NOMO-1 (cell line): Measurements from ENCODE around the gene TMEM123.

Experiments used
- DNase-seq, 2 experiments: peaks; one replicate each; lab custom pipeline; 2025; ENCODE audit not compliant: unreplicated experiment in 2 of 2; lab: John Stamatoyannopoulos, UW

TMEM123 gene, protein sequence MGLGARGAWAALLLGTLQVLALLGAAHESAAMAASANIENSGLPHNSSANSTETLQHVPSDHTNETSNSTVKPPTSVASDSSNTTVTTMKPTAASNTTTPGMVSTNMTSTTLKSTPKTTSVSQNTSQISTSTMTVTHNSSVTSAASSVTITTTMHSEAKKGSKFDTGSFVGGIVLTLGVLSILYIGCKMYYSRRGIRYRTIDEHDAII

DNA sequence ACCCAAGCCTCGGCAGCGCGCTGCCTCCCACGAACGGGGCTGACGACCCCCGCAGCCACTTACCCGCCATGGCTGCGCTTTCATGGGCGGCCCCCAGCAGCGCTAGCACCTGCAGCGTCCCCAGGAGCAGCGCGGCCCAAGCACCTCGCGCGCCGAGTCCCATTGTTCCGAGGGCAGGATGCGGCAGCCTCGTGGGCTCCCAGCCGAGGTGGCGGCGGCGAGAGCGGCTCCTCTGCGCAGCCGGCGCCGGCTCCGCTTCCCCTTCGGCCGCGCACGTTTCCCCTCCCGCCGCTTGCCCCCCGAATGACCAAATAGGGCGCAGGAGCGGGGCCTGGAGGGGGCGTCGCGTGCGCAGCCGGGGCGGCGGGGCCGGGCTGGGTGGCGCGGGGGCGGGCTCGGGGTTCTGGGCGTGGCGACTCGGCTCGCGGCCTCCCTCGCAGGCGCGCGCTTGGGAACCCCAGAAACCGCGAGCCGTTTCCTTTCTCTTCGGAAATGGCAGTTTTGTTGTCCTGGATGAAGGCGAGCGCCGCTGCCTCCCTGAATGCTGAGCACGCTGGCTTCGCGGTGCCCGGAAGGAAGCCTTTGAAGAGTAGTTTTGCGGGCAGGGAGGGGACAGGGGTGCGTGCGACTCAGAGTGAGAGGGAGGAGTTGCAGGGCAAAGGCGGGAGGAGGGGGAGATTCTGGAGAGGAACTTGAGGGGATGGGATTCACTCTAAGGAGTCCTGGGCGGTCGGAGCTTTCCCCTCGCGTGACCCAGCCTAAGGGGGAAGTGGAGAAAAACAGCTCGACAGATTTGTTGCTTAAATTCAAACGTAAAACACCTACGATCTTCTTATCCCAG, at the start of gene TMEM123:
Gene TMEM123 (minus strand): TSS at position 305 of the 841 bp plus-strand sequence. CDS start 142 bp downstream, at position 163.
- peak; percentile 86 to 94 for DNase-seq

DNA sequence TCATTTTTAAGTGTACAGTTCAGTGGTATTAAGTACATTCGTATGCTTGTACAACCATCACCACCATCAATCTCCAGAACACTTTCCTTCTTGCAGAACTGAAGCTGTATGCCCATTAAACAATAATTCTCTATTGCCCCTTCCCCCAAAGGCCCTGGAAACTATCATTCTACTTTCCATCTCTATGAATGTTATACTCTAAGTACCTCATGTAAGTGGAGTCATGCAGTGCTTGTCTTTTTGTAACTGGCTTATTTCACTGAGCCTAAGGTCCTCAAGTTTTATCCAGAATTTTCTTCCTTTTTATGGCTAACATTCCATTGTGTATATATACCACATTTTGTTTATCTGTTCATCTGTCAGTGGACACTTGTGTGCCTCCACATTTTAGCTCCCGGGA, 48.3 kb upstream of the TMEM123 start:
- no peak for DNase-seq

DNA sequence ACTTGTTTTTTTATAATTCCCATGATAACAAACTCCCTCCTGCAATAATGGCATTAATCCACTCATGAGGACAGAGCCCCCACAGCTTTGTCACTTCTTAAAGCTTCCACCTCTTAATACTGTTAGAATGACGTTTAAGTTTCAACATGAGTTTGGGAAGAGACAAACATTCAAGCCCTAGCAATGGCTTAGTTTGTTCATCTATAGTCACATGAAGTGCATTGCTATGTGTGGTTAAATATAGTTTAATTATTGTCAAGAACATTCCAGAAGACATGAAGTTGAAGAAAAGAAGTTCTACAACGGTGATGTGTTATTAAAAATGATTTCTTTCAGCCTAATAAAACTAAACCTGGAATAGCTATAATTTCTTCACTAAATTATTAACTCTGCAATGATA, 47.4 kb upstream of the TMEM123 start:
- no peak for DNase-seq

DNA sequence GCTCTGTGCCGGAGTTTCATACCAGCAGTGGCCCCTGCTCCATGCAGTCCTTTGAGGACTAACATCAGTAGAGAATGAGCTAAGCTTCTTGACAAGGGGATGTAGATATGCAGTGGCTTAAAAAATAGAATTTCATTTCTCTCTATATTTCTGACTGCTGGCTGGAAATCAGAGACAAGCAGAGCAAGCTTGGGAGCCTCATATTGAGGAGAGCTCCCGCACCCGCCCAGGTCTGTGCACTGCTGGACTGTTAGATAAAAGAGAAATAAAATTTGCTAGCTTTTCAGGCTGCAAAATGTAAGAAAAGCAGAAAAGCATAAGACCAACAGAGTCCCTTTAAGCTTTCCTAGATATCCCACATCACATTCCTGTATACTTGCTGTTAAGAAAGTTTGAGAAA, 46.6 kb upstream of the TMEM123 start:
- DNase-seq = no peak

DNA sequence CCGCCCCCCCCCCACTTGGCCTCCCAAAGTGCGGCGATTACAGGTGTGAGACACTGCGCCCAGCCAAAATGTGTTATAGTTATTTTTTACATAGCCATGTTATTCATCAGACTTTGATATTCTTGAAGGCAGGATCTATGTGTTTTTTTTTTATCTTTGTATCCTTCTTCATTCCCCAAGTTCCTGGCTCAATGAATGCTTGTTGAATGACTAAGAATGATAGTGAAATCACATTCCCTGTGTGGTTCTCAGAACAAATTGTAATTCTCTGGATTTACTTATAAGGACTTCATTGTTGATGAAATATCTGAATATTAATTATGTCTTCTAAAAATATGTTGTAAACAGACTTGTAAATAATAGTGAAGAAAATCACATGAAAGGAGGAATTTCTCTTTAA, 44.5 kb upstream of the TMEM123 start:
- DNase-seq = no peak

DNA sequence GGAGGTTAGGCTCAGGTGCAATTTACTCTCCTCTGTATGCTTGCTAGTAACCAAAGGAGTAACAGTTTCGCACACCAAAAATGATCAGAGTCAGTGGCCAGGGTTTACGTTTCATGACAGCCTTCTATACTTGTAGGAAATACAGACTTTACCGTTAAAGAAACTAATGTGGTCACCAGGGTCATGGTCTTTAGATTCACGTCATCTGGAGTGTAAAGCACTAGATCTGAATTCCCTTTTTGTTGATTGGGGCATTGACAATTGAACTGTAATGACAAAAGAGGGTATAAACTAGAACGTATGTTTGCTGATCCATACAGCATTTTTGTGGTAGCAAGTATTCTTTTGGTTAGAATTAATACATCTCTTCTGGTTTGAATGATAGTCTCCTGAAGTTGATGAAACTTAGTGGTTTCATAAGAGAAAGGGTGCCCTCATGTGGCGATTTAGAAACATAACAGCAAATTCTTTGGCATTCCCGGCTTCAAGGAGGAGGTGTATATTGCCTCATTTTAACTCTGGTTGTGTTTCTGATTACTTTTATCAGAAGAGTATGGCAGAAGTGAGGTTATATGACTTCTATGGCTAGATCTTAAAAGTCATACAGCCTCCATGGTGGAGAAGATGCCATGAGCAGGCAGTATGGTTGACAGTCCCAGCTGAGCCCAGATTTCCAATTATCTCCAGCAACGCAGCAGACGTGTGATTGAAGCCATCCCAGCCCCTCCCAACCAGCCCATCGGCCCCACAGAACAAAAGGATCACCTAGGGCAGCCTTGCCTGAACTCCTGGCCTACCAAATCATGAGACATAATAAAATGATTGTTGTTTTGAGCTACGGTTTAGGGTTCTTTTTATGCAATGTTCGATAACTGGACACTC, 42.8 kb upstream of the TMEM123 start:
- DNase-seq = peak; percentile 28 to 69

DNA sequence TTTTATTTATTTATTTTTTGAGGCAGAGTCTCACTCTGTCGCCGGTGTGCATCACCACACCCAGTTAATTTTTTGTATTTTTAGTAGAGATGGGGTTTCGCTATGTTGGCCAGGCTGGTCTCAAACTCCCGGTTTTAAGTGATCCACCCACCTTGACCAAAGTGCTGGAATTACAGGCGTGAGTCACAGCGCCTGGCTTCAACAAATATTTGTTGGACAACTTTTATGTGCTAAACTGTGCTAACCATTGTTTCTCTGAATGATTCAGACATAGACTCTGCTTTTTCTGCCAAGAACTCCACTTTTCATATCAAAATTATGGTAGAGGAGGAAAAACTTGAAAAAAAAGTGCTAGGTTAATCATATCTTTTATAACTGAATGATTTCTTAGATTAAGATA, 41.7 kb upstream of the TMEM123 start:
- no peak for DNase-seq

DNA sequence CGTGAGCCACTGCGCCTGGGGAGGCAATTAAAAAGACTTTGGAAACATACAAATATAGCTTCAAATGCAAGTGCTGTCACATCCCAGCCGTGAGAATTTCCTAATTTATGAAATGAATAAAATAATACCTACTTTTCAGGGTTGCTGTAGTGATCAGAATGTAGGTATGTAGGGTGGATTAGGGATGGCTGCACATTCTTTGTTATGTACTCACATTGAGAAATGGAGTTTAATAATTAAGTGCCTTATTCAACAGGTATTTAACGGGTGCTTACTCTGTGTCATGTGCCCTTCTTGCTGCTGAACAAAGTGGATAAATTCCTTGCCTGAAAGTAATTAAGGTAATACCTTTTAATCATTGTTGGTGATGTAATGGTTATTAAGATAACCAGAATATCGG, 41.0 kb upstream of the TMEM123 start:
- no peak for DNase-seq

DNA sequence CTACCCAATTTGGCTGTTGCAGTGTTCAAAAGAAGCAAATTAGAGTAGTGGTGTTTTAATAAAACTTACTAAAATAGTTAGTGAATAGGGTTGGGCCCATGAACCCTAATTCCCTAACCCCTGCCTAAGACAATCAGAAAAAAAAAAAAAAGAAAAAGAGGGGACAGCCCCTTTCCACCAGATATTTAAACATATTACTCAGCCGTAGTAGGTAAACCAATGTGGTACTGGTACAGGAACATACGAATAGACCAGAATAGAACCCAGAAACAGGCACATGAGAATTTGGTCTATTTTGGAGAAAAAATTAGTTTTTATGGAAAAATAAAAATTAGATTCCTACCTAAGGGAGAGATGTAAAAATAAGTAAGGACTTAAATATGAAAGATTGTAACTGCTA, 39.4 kb upstream of the TMEM123 start:
- DNase-seq = no peak

DNA sequence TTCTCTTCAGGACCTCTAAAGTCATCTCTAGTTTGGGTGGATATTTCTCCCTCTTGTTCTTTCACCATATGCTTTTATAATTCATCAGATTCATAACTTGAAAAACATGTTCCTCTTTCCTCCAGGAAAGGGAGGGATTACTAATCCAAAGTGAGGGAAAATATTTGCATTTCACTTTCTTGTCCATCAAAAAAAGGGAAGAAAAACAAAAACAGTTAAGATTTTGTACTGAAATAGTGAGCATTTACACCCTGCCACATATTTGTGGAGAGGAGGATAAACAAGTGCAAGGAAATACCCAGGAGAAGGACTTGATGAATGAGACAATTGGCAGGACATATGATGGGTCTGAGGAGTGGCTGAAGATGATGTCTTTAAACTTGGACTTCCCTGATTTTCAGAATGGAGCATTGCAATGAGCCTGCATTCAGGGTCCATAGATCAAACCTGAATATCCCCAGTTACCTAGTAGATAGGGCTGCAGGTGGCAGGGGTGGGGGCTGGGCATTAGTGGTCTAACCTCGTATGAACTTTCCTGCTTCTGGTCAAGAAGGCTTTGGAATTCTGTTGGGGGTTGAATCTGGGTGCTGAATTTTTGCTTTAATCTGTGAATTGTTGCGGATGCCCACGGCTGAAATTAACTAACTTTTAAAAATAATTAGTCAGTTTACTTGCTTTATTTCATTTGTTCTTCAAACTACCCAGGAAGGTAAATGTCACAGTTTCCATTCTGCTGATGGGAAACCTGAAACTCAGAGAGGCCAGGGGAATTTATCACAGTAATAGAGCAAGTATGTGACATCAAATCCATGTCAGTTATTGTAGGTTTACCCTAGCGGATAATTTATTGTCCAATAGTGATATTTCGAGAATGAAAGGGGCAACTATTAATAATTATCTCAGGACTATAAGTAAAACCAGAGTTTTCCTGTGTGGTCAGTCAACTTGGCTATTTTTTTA, 36.9 kb upstream of the TMEM123 start:
- no peak for DNase-seq

DNA sequence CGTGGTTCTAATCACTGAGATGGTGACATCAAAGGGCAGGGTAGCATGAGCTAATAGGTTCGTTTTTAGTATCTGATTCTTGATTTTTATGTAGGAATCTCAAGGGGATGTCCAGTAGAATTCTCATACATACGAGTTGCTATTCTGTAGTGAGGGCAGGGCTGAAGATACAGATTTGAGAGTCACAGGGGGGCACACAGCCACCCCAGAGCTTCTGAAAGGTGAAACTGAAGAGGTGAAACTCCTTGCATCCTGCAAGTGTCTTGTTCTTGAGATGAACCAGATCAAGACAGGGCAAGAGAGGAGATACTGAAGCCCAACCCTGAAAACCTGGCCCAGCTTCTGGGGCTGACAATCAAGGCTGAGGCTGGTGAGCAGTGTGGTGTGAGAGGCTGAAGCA, 35.6 kb upstream of the TMEM123 start:
- no peak for DNase-seq

DNA sequence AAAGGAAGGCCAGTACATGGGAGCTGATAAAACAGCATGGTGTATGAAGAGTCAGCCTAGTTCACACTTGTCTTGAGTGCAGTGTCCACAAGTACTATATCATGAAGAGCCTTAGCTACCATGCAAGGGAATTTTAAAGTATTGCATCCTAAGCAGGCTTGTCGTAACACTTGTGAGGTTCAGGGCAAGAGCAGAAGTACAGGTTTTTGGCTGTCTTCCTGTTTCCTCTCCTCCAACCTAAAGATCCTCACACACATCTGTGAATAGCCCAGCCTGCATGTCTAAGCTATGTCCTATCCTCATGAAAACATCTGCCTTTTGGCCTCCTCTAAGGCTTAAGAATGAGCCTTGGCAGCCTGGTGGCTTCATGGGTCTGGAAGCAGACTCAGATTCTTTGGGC, 34.6 kb upstream of the TMEM123 start:
- DNase-seq = peak in 1 of 2 experiments; percentile 6

DNA sequence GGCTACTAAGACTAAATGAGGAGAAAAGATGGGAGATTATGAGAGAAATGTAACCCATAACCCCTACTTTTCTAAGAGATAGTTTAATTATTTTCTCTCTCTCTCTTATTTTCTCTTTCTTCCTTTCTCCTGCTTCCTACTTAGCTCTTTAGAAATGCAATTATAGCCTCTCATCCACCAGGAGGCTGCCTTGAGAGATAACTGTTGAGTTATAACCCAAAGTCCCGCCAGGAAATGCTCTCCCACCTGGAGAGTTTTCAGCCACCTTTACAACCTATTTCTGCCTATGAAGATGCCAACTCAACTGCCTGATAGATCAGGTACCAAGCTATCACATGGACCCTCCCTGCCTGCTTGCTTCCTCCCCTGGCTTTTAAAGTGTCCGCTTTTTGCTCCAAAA, 34.0 kb upstream of the TMEM123 start:
- DNase-seq = no peak

DNA sequence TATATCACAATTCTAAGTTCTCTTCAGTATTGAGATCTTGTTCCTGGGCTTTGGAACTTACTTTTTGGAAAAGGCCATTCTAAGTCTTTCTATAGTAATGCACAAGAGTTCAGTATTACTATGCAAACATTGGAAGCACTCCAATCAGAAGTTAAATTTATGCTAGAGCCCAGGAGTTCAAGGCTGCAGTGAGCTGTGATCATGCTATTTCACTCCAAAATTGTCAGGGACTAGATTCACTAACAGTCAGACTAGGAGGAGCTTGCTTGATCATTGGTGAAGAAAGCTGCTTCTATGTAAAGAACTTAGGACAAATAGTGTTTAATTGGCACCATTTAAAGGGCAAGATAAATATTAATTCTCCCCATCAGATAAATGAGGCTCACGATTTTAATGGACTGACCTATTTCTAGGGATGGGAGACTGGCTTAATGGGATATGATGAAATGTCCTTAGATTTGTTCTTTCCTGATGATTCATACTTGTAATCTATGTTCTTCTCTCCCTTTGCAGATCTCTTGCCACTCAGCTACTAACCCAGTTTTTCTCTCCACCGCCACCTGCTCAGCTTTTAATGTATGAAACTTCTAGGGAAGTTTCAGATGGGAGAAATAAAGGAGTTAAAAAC, 32.6 kb upstream of the TMEM123 start:
- no peak for DNase-seq

DNA sequence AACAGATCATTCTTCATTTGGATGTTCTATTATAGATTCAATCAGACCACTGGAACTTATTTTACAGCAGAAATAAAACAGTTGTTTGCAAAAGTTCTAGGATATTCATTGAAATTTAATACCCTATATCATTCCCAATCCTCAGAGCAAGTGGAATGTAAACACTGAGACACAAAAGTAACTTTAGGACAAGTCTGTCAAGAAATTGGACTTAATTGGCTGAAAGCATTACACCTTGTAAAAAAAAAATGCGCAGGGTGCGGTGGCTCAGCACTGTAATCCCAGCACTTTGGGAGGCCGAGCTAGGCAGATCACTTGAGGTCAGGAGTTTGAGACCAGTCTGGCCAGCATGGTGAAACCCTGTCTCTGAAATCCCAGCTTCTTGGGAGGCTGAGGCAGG, 29.9 kb upstream of the TMEM123 start:
- no peak for DNase-seq

DNA sequence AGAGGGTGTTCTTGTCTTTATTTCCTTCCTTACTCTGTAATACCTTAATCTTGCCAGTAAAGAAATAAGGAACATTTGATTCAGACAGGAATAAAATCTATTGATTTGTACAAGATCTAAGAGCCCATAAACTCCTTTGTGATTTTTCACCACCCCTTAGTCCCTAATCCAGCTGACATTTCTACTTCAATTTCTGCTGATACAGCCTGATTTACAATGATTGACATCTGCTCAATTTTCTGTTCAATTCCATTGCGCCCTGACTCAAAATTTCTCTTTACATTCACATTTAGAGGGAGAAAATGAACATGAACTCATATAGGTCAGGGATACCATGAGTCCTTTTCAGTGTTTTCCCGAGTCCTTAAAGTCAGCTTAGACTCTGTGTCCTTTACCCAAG, 27.2 kb upstream of the TMEM123 start:
- no peak for DNase-seq

DNA sequence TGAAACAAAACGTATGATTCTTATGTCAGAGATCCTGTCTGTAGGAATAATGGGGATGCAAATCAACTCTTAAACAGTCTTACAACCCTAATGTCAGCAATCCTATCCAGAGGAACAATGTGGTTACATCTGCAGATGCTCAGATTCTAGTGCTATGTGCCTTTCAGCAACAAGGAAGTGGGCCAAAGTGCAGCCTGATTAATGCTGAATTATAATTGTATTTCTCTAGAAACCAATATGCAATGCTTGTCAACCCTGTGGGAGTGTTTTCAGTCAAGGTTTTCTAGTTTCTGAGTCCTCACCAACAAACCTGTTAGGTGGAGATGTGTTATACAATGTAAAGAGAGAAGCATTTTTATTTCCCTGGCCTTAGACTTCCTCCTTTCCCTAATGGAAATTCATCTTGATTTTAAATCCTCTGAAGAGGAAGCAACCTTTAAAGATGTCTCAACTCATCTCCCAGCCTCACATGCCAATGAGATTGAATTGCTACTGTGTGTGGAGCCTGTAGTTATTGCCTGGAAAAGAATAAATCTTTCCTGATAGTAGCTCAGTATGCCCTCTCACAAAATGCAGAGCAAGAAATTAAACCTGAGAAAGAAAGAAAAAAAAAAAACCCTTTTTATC, 26.2 kb upstream of the TMEM123 start:
- no peak for DNase-seq

DNA sequence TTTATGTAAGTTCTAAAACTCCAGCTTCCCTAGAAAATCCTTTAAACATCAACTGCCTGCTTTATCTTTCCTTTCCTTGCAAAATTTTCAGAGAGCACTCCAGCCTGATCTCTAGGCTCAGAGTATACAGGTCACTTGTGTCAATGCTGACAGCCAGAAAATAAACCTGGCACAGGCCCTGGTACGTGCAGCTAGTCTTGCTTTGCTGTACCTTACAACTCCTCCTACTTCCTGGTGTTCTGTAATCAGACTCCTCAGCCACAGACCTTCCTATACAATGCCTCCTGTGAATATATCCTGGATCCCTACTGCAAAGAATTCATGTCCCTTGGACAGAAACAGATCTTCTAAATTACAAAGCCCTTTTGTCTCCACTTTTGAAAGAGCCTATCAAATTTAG, 24.2 kb upstream of the TMEM123 start:
- peak in 1 of 2 experiments; percentile 14 for DNase-seq

DNA sequence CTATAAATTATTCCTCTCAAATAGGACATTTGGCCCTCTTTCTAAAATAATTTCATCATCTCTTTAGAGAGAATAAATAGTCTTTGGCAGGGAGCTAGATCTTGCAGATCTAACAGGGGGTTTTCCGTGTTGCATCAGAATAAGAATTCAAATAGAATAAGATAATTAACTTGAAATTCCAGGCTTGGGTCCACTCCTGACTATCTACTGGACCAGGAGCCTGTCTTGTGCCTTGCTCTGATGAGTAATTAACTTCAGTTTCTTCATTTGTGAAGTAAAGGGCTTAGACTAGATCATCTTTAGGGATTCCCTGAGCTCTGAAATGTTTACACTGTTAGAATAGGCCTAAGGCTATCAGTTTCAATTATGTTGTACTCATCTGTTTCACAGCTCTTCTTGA, 23.5 kb upstream of the TMEM123 start:
- no peak for DNase-seq
